Fibroblast of peridontal ligament (primary cell): ENCODE measurements around the gene EDIL3.
A peak's percentile ranks its signal among the peaks of the same experiment; 100 is the strongest.
"Not testable (repeated sequence)": the region's sequence is repeated elsewhere in the genome, so short reads cannot be mapped to it uniquely, and the experiment has no call there.

Experiments
- DNase-seq: peaks from one replicate; pipeline ENCODE4 v3.0.0-alpha.2; 2010; ENCODE audit errors: extremely low read depth

Gene EDIL3

GRCh38 chr5:84299959-84300358, 84.7 kb downstream of the EDIL3 start:
- no peak for DNase-seq

GRCh38 chr5:84298628-84299027, 86.1 kb downstream of the EDIL3 start:
- no peak for DNase-seq

- DNase-seq = not testable (repeated sequence)
Observed at GRCh38 chr5:84297641-84298040, 87.0 kb downstream of the EDIL3 start.

GRCh38 chr5:84292788-84293653, 91.7 kb downstream of the EDIL3 start:
- no peak for DNase-seq

DNA sequence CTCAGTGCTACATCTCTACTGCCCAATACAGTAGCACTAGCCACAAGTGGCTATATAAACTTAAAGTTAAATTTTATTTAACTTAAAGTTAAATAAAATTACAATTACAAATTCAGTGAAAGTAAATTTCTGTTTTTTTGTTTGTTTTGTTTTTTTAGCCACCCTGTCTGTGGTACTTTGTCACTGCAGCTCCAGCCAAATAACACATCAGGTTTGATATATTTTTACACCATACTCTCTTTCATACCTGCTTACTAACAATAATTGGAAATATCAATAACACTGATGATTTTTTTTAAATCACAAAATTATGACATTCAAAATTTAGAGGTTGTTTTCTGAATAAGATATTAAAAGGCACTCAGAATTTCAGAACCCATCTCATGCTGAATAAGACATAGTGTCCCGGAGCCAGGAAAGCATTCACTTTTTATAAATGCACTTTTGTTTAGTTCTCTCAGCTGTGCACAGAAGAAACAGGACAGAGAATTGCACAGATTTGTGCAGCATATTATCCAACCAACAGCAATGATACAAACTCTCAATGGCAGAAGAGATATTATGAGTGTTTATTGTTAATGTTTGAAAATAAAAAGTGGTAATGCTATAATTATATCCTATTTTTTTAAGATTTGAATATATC, 92.6 kb downstream of the EDIL3 start:
- no peak for DNase-seq

- DNase-seq = no peak
Observed at GRCh38 chr5:84290673-84291072, 94.0 kb downstream of the EDIL3 start.

DNA sequence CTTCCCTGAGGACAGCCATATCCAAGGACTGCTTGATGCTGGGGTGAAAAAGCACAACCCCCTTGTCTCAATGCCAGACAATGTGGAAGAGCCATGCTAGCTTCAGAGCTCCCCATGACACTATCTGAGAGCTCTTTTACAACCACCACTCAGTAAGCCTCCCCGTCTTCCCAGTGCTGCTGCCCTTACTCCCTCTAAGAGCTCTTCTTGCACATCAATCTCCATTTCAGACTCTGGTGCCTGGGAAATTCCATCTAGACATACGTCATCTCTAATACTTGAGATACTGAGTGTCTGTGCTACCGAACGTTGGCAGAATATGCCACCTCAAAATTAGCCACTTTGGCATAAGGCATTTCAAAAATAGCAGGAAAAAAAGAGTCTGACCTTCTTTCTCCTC, 94.5 kb downstream of the EDIL3 start:
- no peak for DNase-seq

- peak; percentile 90 for DNase-seq
Observed at GRCh38 chr5:84287951-84288350, 96.7 kb downstream of the EDIL3 start.

DNA sequence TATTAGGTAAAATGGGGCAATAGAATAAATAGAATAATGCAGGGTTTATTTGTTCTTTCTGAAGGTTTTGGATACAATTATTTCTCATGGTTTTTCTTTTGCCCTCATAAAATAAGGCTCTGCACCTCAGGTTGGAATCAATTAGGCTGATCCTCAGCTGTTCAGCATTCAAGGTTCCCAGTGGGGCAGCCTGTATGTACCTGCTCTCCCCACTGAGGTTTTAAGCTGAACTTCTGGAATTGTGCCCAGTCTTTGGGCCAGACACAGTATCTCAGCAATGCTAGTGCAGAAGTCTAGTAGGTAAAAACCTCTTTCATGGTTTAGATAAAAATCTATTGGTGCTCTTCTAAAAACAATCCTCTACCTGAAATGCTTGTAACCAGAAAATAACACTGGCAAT, 98.0 kb downstream of the EDIL3 start:
- DNase-seq = no peak

DNA sequence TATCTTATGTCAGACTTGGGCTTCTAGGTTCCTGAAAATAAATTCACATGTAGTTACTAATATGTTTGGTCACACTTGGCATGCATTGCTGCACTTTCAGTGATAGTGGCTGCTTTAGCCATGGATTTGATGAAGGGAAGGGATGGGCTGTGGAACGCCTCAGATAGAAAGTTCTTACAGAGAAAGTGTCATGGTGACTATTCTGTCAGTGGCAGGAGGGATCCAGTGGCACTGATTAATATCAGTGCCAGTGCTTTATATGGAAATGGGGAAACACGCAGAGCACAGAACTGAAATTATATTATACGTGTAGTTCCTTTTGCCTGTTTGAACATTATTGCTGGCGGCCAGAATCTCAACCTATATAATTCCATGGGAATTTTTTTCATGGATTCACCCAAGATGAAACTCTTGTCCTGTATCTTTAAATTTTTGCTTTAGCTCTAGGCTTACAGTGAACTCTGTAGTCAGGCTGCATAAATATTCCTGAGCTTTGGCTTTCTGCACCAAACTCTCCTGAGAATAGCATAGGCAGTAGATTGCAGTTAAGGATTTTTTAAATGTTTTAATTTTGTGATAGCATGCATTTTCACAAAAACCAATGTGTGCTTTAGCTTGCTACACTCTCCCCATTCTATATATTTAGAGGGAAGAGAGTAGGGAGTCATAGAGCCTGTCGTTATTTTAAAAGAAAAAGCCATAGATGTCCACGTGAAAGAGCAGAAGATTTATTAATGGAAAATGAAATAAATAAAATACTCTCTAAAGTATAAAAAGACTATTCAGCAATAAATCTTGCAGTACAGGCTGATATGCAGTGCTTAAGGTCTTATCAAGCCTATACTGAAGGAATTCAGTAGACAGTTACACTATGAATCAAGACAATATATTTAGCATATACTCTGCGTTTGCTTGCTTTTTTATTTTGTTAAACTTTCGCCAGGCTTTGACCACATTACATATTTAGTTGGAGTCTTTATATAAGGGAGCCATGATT, 98.7 kb downstream of the EDIL3 start:
- DNase-seq = peak; percentile 42

GRCh38 chr5:84281383-84281782, 103.3 kb downstream of the EDIL3 start:
- no peak for DNase-seq

- no peak for DNase-seq
Observed at GRCh38 chr5:84279234-84279633, 105.4 kb downstream of the EDIL3 start.

- DNase-seq = no peak
Observed at GRCh38 chr5:84275609-84276008, 109.1 kb downstream of the EDIL3 start.

DNA sequence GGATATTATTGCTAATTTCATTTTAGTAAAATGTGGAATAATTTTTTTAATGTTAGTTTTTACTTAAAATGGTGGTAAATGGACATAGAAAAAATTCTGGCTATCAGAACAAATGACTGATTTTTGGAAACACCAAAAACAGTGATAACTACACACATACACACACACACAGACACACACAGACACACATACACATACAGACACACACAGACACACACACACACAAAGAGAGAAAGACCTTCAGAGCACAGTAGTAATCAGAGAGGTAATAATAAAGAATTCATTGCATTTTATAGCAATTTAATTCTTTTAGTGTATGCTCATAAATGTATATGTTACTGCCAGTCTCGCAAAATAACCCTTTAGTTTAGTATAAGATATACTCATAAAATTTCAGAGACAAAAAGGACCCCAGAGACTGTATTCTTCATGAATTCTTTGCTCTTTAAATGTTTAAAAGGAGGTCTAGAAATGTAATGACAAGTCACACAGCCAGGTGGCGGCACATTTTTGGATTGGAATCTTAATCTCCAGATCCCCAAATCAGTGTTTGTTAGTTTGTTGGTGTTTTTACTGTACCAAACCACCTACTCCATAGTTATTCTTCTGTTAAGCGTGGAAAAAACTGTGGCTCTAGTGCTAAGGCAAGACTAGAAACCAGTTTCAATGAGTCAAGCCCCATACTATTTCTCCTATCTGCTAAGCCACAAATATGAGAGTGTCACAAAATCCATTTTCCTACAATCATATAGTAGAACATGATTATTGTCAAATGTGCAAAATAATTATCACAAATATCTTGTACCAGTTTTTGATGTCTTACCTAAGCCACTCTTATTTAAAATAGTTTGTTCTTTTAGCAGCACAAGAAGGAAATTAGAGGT, 109.9 kb downstream of the EDIL3 start:
- DNase-seq = peak; percentile 56

DNA sequence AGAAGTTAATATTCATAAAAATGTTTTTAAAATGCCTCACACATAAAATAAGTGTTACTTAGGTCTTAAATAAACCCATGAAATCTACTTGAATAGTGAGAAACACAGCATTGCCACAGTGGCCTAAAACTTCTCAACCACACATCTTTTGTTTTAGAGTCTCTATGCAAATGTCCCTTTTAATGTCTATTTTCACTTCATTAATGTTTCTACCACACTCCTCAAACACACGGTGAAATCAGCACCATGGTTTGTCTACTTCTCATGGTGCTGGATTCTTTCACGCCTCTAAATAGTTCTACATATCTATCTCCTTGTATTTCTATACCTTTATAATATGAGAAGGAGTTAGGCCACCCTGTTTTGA, 111.2 kb downstream of the EDIL3 start:
- no peak for DNase-seq

- DNase-seq = no peak
Observed at GRCh38 chr5:84272771-84273516, 111.7 kb downstream of the EDIL3 start.

- no peak for DNase-seq
Observed at GRCh38 chr5:84265739-84266550, 118.7 kb downstream of the EDIL3 start.

- DNase-seq = no peak
Observed at GRCh38 chr5:84265130-84265529, 119.5 kb downstream of the EDIL3 start.

- no peak for DNase-seq
Observed at GRCh38 chr5:84260939-84261338, 123.7 kb downstream of the EDIL3 start.

DNA sequence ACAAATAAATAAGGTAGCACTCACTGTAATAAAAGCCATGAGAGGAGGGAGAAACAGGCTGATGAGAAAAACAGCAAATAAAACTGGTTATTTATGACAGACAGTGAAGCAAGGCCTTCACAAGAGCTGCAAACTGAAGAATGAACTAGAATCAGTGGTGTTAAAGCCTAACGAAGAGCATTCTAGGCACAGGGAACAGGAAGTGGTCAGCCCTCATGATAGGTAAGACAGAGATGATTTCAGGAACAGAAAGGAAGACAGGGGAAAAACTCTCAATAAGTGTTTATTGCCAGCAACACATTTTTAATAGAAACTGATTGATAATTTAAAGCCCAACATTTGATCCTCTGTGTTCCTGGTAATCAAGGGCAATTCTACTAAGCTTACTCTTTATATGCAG, 124.5 kb downstream of the EDIL3 start:
- DNase-seq = no peak
